CD4-positive, alpha-beta T cell treated with Interferon alpha-2 for 1 hour (primary cell): ENCODE results near the gene RPL7L1.
"Not testable (repeated sequence)": the region's sequence is repeated elsewhere in the genome, so short reads cannot be mapped to it uniquely, and the experiment has no call there.

Experiments
- DNase-seq, 2 donors: peaks; one replicate each; pipeline ENCODE4 v3.0.0-alpha.2; 2020 to 2022

The RPL7L1 gene

DNA sequence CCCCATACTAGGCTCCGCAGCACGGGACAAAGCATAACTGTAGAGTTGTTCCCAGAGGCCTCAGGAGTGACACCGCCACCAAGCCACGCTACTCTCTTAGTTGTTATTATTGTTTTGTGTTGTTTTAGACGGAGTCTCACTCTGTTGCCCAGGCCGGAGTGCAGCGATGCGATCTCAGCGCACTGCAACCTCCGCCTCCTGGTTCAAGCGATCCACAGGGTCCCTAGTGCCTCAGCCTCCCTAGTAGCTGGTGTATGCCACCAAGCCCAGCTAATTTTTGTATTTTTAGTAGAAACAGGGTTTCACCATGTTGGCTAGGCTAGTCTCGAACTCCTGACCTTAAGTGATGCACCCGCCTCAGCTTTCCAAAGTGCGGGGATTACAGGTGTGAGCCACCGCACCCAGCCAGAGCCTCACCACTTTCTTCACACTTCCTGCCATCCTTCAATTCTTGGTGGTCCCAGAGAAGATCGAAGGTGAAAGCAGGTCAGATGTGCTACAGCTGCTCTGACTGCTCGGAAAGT lies 11.8 kb downstream of the RPL7L1 start:
- no peak for DNase-seq

DNA sequence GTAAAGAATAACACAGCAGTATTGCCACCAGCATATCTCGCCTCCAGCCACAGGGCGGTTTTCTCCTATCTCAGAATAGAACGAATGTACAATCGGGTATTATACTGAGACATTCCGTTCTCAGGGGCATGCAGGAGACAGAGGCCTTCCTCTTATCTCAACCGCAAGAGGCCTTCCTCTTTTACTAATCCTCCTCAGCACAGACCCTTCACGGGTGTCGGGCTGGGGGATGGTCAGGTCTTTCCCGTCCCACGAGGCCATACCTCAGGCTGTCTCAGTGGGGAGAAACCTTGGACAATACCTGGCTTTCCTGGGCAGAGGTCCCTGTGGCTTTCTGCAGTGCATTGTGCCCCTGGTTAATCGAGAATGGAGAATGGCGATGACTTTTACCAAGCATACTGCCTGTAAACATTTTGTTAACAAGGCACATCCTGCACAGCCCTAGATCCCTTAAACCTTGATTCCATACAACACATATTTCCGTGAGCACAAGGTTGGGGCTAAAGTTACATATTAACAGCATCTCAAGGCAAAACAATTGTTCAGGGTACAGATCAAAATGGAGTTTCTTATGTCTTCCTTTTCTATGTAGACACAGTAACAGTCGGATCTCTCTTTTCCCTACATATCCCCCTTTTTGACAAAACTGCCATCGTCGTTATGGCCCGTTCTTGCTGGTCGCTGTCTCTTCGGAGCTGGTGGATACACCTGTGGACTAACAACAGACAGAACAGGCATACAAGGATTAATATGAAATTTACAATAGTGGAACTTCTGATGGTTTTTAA lies 14.8 kb downstream of the RPL7L1 start:
- peak in 1 of 2 donors; percentile 10 for DNase-seq

DNA sequence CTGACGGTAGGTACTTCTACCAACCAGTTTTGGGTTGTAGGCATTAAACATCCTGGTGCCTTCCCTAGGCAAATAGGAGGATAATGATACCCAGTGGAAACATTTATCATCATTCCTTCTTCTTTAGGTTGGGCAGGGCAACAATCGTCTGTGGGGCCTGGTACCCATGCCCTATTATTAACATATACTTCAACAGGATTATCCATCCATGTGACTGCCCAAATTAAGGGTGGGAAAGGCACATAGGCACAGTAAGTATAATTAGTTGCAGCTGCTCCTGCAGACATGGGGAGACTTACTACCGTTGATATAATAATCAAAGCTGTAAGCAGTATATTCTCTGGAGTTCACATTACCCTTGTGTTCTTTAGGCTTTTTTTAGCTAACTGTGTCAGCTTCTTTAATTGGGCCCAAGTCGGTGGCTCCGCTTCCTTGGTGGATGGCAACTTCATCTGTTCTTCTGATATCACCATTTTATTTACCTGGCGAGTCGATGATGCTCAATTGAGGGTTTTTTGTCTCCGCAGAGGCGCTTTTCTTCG lies 16.8 kb downstream of the RPL7L1 start:
- DNase-seq = no peak

DNA sequence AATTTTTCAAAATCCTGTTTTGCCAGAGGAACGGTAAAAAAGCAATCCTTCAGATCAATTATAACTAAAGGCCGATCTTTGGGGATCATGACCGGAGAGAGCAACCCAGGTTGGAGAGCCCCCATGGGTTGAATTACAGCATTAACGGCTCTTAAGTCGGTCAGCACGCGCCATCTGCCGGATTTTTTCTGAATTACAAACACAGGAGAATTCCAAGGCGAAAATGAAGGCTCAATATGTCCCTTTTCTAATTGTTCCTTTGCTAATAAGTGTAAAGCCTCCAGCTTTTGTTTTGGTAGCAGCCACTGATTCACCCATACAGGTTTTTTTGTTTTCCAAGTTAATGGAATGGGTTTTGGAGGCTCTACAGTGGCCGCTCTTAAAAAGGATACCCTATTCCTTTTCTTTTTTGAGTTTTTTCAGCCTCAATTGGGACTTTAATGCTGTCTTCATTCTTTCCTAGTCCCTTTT lies 19.5 kb downstream of the RPL7L1 start:
- peak; percentile 74 to 84 for DNase-seq

DNA sequence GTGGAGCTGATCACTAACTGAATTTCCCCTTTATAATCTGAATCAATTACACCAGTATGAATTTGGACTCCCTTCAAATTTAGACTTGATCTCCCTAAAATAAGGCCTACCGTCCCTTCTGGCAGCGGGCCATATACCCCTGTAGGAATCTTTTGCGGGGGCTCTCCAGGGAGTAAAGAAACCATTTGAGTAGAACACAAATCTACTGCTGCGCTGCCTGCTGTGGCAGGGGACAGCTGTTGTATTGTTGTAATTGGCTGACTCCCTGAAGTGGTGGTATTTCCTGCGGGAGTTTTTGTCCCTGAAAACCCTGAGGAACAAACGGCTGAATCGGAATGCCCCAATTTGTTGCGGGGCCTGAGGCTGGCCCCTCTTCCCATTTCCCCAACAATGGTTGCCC lies 20.5 kb downstream of the RPL7L1 start:
- DNase-seq = no peak

DNA sequence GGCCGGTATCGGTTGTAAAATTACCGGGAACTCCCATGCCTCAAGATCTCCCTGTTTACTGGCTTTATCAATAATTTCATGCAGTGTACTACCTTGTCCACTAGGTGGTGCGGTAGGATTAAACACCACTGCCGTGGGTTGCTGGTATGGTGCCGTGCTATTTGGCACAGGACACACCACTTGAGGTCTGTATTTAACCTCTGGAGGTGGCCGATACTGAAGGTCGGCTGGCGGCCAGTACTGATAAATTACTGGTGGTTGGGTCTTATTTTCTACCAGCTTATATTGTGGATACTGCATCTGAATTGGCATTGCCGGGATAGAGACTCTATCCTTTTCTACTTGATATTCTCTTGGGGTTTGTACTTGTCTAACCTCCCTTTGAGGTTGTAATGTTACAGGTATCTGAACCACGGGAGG lies 22.1 kb downstream of the RPL7L1 start:
- DNase-seq = peak; percentile 78 to 87

DNA sequence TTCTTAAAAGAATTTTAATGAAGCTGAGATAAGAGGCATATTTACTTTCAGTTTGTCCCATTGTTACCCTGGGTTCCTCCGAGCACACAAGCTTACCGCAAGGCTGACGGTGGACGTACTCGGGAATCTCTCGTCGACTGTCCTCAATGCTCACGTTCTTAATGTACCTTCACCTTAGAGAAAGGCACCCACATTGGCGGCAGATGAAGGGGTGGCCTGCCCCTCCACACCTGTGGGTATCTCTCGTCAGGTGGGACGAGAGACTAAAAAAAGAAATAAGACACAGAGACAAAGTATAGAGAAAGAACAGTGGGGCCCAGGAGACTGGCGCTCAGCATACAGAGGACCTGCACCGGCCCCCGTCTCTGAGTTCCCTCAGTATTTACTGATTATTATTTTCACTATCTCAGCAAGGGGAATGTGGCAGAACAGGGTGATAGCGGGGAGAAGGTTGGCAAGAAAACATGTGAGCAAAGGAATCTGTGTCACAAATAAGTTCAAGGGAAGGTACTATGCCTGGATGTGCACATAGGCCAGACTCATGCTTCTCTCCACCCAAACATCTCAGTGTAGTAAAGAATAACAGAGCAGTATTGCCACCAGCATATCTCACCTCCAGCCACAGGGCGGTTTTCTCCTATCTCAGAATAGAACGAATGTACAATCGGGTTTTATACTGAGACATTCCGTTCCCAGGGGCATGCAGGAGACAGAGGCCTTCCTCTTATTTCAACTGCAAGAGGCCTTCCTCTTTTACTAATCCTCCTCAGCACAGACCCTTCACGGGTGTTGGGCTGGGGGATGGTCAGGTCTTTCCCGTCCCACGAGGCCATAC lies 23.2 kb downstream of the RPL7L1 start:
- DNase-seq = not testable (repeated sequence)

DNA sequence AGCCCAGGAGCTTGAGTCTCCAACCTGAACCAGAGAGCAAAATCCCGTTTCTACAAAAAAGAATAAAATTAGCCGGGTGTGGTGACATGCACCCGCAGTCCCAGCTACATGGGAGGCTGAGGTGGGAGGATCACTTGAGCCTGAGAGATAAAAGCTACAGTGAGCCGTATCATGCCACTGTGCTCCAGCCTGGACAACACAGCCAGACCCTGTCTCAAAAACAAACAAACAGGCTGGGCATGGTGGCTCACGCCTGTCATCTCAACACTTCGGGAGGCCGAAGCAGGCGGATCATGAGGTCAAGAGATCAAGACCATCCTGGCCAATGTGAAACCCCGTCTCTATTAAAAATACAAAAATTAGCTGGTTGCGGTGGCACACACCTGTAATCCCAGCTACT lies 25.1 kb downstream of the RPL7L1 start:
- no peak for DNase-seq

DNA sequence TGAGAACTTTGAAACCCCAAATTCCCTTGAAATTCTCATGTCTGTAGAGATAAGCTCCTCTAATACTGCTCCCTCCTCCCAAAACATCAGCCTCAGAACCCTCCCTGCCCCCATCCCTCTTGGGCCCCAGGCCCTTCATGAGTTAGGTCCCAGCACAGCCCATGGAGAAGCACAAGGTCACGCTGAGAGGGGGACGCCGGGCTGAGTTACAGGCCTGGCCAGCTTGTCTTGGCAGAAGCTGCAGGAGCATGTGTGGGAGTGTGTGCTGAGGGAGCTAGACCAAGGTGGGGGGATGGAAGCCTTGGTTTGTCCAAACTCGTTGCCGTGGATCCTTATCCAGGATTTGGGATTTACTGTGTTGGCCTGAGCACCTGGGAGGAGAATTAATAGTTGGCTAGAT lies 27.9 kb downstream of the RPL7L1 start:
- DNase-seq = no peak

DNA sequence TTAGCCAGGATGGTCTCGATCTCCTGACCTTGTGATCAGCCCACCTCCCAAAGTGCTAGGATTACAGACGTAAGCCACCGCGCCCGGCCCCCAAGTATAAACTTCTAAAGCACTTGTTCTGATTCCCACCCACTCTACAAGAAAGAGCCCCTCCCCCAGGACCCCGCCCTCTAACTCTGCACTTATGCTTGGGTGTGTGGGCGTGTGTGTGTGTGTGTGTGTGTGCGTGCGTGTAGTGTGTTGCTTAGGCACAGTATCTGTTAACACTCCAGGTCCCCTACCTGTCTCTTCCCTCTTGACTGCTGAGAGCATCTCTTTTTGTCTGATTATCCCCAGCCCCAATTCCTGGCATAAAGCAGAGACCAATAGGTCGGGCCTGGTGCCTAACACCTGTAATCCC lies 30.4 kb downstream of the RPL7L1 start:
- no peak for DNase-seq

DNA sequence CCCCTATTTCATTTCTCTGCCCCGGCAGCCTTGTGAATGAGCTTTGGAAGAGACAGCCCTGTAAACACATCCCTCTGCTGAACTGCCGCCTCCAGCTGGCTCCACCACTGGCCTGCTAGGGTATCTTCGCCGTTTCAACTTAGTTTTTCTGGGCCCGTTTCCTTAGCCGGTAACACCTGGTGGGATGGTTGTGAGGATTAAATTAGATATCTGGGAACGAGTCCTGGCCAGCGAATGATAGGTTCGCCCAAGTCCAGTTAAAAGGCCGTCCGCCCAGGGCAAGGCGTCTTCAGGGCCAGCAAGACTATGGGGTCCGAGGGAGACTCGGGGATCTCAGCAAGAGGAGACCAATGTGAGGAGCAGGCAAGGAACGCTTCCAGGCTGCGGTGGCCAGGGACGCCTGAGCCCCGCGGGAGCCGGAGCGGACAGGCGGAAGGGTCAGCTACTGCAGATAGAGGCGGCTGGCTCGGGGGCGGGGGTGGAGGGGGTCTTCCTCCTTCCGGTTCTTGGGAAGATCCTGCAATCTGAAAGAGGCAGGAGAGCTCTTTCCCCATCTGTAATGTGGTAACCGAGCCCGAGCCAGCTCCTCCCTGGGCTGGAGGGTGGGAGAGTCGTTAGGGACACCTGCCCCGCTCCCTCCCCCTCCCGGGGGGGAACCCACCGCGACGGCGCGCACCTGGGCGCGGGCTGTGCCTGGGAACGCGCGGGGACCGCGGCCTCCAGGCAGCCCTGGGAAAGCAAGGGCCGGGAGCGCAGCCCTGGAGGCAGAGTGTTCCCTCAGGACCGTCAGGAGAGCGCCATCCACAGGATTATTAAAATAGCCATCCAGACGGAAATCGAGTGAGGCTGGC lies 32.0 kb downstream of the RPL7L1 start:
- no peak for DNase-seq

DNA sequence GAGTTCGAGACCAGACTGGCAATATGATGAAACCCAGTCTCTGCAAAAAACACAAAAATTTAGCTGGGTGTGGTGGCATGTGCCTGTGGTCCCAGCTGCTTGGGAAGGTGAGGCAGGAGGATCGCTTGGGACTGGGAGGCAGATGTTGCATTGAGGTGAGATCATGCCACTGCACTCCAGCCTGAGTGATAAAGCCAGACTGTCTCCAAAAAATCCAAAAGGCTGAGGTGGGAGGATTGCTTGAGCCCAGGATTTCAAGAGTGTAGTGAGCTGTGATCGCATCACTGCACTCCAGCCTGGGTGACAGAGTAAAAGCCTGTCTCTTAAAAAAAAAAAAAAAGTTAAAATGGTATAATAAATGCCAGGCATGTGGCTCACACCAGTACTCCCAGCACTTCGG lies 35.1 kb downstream of the RPL7L1 start:
- DNase-seq = no peak

DNA sequence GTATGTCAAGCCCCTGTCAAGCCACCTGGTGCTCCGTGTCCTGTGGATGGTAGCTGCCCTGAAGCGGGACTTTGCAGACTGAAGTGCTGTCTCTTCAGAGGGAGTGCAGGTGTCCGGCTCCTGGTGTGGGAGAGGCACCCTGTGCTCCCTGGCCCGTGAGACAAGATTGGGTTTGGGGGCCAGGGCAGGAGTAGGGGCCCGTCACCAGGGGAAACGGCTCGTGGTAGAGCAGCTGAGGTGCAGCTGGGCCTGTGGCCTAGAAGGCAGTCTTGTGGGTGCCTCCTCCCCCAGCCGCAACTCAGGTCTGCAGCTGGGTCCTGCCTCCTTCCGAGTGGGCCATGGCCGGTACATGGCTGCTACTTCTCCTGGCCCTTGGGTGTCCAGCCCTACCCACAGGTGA lies 36.3 kb downstream of the RPL7L1 start, which contains the start of gene PTCRA:
Gene PTCRA, plus strand, starts transcription at position 322 of the 400 bp plus-strand sequence. Its CDS starts 17 bp downstream, at position 339.
- DNase-seq = no peak

DNA sequence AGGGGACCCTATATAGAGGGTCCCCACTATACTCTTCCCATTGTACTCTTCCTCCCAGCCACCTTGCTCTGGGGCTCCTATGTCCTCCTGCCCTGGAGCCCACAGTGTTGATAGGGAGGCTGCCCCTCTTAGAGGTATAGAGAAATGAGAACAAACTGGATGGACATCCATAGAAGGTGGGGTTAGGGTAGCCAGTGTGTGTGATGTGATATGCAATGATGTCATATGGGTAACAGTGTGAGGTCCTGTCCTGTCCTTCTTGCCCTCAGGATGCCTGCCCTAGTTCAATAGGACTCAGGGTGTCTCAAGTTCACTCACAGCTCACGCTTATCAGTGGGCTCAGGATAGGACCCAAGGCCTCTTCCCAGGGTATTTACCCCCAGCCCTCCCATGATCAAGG lies 36.9 kb downstream of the RPL7L1 start:
- DNase-seq = no peak

DNA sequence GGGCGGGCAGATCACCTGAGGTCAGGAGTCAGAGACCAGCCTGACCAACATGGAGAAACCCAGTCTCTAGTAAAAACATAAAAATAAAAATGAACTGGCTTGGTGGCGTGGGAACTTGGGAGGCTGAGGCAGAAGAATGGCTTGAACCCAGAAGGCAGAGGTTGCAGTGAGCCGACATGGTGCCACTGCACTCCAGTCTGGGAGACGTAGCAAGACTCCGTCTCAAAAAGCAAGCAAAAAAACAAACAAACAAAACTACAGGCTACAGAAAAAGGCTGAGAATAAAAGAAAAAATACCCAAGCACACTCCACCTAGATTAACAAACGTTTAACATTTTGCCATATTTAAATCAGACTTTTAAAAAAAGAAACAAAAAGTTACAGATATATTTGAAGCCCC lies 42.4 kb downstream of the RPL7L1 start:
- no peak for DNase-seq

DNA sequence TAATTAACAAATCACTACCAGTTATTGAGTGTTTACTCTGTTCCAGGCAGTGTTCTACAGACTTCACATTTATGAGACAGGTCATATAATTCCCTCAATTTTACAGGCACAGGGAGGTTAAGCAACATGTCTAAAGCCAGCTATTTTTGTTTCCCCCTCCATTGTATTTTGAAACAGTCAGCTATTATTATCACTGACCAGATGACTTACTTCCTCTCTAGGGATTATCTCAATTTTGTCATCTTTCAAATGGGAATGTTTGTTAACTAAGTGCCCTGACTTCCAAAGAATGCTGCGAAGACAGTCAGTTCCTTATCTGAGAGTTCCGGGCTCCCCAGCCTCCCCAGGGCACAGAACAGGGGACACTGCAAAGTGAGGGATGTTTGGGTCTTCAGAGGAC lies 44.2 kb downstream of the RPL7L1 start:
- no peak for DNase-seq

DNA sequence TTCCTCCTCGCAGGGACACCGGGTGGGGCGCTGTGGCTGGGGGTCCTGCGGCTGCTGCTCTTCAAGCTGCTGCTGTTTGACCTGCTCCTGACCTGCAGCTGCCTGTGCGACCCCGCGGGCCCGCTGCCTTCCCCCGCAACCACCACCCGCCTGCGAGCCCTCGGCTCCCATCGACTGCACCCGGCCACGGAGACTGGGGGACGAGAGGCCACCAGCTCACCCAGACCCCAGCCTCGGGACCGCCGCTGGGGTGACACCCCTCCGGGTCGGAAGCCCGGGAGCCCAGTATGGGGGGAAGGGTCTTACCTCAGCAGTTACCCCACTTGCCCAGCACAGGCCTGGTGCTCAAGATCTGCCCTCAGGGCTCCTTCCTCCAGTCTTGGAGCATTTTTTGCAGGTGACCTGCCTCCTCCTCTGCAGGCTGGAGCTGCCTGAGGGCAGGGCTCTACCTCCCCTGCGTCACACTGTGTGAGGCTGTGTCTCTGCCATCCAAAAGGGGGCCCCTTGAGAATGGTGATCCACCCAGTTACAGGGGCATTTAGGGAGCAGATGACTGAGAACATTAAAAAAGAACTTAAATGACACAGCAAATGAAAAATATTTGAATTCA lies 45.9 kb downstream of the RPL7L1 start:
- DNase-seq = no peak

DNA sequence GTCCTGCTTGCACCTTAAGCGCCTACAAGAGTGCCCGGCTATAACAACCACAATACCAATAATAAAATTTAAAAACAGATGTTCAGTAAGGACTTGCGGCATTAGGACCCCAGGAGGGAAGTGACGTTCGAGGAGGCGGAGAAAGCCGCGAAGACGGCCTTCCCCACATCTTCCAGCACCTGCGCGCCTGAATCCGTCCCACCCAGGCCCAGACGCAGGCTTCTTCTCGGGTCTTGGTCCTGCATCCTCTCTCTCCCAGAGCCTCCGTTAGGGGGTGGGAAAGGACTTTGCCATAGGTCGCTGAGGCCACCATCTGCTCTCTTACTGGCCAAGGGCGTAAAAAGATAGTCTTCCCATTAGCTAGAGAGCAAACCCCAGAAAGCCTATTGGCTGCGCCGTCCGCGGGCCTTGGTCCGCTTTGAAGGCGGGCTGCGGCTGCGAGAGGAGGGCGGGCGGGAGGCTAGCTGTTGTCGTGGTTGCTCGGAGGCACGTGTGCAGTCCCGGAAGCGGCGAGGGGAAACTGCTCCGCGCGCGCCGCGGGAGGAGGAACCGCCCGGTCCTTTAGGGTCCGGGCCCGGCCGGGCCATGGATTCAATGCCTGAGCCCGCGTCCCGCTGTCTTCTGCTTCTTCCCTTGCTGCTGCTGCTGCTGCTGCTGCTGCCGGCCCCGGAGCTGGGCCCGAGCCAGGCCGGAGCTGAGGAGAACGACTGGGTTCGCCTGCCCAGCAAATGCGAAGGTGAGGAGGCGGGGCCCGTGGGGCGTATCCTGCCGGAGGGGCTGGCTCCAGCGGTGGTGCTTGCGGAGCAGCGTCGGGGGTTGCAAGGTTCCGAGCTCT lies 49.8 kb downstream of the RPL7L1 start, which contains the start of gene CNPY3:
Gene CNPY3, plus strand, starts transcription at position 495 of the 835 bp plus-strand sequence. Its CDS starts 91 bp downstream, at position 586.
- peak; percentile 92 to 96 for DNase-seq

DNA sequence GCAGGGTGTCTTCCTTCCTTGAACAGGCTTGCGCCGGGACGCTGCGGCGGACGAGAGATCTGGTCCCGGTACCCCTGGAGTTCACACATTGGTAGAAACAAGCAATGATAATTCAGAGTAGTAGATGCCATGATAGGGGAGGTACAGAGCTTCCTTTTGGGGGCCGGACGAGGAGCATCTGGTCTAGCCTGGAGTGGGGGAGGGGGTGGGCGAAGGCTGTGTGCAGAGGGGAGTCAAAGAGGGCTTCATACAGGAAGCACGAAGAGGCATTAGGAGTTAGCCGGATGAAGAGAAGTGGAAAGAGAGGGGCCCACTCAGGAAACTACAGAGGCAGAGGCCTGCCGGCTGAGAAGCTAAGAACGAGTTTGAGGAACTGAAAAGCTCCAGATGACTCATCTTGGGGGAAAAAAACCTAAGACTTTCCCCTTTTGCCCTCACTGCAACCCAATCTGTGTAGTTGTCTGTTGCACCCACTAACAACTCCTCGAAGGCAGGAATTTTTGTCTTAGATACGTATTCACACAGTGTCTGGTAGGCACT lies 50.5 kb downstream of the RPL7L1 start:
- DNase-seq = peak; percentile 63 to 67

DNA sequence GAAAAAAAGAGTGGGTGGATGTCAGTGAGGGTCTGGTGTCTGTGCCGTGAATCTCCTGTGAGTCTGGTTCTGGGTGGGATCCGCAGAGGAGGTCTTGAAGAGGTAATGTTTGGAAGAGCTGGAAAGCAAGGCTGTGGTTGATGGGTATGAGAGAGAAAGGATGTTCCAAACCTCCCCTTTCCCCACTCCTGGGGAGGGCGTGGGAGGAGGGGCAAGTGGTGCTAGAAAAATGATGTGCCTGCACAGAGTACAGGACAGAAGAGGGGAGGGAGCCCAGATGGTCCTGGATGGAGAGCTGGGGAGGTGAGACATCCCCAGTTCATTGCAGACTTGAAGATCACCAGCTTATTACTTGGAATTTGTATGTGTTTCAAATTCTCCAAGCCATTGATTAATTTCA lies 53.0 kb downstream of the RPL7L1 start:
- no peak for DNase-seq

DNA sequence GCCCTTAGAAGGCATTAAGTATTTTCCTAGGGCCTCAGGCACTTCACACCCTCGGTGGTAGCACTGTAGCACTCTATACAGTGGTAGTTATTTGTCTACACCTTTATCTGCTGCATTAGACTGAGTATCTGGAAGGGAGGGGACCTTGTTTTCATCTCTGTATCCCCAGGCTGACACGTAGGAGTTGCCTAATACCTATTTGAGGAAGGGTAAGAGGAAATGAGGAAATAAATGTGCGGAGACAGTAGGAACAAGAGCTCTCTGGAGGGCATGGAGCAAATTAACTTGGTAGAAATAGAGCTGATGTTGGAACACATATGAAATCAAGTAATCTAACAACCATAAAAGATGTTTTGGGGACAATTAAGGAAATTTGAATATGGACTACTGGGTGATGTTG lies 53.8 kb downstream of the RPL7L1 start:
- no peak for DNase-seq
